Hematopoietic multipotent progenitor cell treated with erythropoietin and hydrocortisone succinate and interleukin-3 and kit ligand, for 6 days (in vitro differentiated cells): ENCODE data around the gene CCDC73.
A peak's percentile ranks its signal among the peaks of the same experiment; 100 is the strongest.

Experiments
- DNase-seq: peaks from one replicate; pipeline ENCODE4 v3.0.0-alpha.2; 2015

CCDC73 gene

GRCh38 chr11:32583459-32584271 is 210.8 kb downstream of the CCDC73 start, which contains the start of gene EIF3M:
EIF3M (plus strand) TSS chr11:32583831; CDS start chr11:32583888, 57 bp downstream.
- DNase-seq = peak; percentile 98

- DNase-seq = no peak
These were observed 212.9 kb downstream of the CCDC73 start for GRCh38 chr11:32581556-32581955.

GRCh38 chr11:32580967-32581366 is 213.5 kb downstream of the CCDC73 start:
- DNase-seq = no peak

- DNase-seq = no peak
These were observed 218.0 kb downstream of the CCDC73 start for GRCh38 chr11:32576456-32576855.

GRCh38 chr11:32575070-32575469 is 219.4 kb downstream of the CCDC73 start:
- no peak for DNase-seq

- DNase-seq = no peak
These were observed 220.0 kb downstream of the CCDC73 start for GRCh38 chr11:32574421-32574820.

GRCh38 chr11:32573228-32573627 is 221.2 kb downstream of the CCDC73 start:
- no peak for DNase-seq

GRCh38 chr11:32571039-32571438 is 223.4 kb downstream of the CCDC73 start:
- DNase-seq = no peak

GRCh38 chr11:32569313-32569881 is 225.1 kb downstream of the CCDC73 start:
- no peak for DNase-seq

GRCh38 chr11:32567154-32567553 is 227.3 kb downstream of the CCDC73 start:
- DNase-seq = no peak

- DNase-seq = no peak
These were observed 227.9 kb downstream of the CCDC73 start for GRCh38 chr11:32566517-32566916.

GRCh38 chr11:32563600-32563959 is 230.9 kb downstream of the CCDC73 start:
- no peak for DNase-seq

GRCh38 chr11:32562839-32563599 is 231.4 kb downstream of the CCDC73 start:
- DNase-seq = no peak

- no peak for DNase-seq
These were observed 232.6 kb downstream of the CCDC73 start for GRCh38 chr11:32561835-32562234.

GRCh38 chr11:32555895-32556294 is 238.6 kb downstream of the CCDC73 start:
- no peak for DNase-seq

GRCh38 chr11:32555091-32555490 is 239.4 kb downstream of the CCDC73 start:
- DNase-seq = no peak
